Liver (tissue), 3 donors: ENCODE results near the gene CACNB4.

Source experiments
- EGR1 ChIP-seq, 2 donors: IDR thresholded peaks; 2 replicates each; pipeline ENCODE4 v1.6.1; 2016 to 2018; ENCODE audit warnings: antibody characterized with exemption in 2 of 2, low read depth in 2 of 2
- FOXA1 ChIP-seq: IDR thresholded peaks from 2 replicates; pipeline ENCODE4 v1.6.1; 2016; ENCODE audit warnings: antibody characterized with exemption
- HNF4A ChIP-seq, 2 donors: conservative IDR thresholded peaks; 2 replicates each; pipeline ENCODE4 v1.6.1; 2016; ENCODE audit warnings: antibody characterized with exemption in 2 of 2, mild to moderate bottlenecking in 2 of 2
- NR2F2 ChIP-seq: IDR thresholded peaks from 2 replicates; pipeline ENCODE4 v1.6.1; 2016; ENCODE audit warnings: antibody characterized with exemption
- RAD21 ChIP-seq, 2 donors: IDR thresholded peaks; 2 replicates each; pipeline ENCODE4 v1.6.1; 2016; ENCODE audit warnings: antibody characterized with exemption in 2 of 2, mild to moderate bottlenecking in 2 of 2
- RXRA ChIP-seq, 2 donors: IDR thresholded peaks; 2 replicates each; pipeline ENCODE4 v1.6.1; 2017 to 2018; ENCODE audit warnings: antibody characterized with exemption in 2 of 2, mild to moderate bottlenecking in 1 of 2
- SP1 ChIP-seq: IDR thresholded peaks from 2 replicates; pipeline ENCODE4 v1.6.1; 2018; ENCODE audit warnings: antibody characterized with exemption, mild to moderate bottlenecking
- YY1 ChIP-seq: IDR thresholded peaks from 2 replicates; pipeline ENCODE4 v1.6.1; 2016; ENCODE audit warnings: antibody characterized with exemption, mild to moderate bottlenecking
- TF ChIP-seq, protein P1 (sequence below): fragments of 150-350 bp; IDR thresholded peaks from 2 replicates; pipeline ENCODE4 v1.5.1; 2017; ENCODE audit warnings: improper control_type of control experiment, low read depth, low read length; ENCODE audit not compliant: missing input control
- TF ChIP-seq, protein P2 (sequence below): IDR thresholded peaks from 2 replicates; pipeline ENCODE4 v1.6.1; 2016; ENCODE audit warnings: antibody characterized with exemption
- TF ChIP-seq, protein P3 (sequence below): IDR thresholded peaks from 2 replicates; pipeline ENCODE4 v1.6.1; 2016; ENCODE audit warnings: antibody characterized with exemption
- TF ChIP-seq, protein P4 (sequence below): IDR thresholded peaks from 2 replicates; pipeline ENCODE4 v1.6.1; 2016; ENCODE audit warnings: antibody characterized with exemption, mild to moderate bottlenecking
- donor health status: healthy.
- donor health status: healthy.

DNA sequence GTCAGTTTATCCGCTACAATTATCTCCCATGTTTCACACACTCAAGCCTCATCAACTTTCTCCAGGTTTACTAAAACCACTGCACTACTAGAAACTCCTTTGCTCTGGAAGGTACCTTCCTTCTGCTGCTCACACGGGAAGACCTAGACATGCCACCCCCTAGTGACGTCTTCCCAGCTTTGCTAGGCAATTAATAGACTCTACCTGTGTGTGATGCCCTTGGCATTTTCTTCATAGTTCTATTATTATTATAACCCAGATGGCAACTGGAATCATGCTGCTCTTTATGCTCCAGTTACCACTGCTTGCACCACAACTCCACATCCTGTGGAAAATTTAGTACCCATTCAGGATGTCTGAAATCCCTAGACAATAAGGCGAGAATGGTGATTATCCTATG is 42.4 kb downstream of the CACNB4 start:
- TF ChIP-seq, protein P1, sequence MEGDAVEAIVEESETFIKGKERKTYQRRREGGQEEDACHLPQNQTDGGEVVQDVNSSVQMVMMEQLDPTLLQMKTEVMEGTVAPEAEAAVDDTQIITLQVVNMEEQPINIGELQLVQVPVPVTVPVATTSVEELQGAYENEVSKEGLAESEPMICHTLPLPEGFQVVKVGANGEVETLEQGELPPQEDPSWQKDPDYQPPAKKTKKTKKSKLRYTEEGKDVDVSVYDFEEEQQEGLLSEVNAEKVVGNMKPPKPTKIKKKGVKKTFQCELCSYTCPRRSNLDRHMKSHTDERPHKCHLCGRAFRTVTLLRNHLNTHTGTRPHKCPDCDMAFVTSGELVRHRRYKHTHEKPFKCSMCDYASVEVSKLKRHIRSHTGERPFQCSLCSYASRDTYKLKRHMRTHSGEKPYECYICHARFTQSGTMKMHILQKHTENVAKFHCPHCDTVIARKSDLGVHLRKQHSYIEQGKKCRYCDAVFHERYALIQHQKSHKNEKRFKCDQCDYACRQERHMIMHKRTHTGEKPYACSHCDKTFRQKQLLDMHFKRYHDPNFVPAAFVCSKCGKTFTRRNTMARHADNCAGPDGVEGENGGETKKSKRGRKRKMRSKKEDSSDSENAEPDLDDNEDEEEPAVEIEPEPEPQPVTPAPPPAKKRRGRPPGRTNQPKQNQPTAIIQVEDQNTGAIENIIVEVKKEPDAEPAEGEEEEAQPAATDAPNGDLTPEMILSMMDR, result no peak
- TF ChIP-seq RXRA (IDR thresholded peaks at IDR 0.05) (no peak), EGR1 (IDR thresholded peaks at IDR 0.05; ENCODE audit: low read depth in 2 of 2) (no peak), YY1 (no peak), RAD21 (IDR thresholded peaks at IDR 0.05) (no peak), SP1 (no peak), NR2F2 (no peak), FOXA1 (no peak), HNF4A (conservative IDR thresholded peaks at IDR 0.05) (no peak)
- TF ChIP-seq, protein P2, sequence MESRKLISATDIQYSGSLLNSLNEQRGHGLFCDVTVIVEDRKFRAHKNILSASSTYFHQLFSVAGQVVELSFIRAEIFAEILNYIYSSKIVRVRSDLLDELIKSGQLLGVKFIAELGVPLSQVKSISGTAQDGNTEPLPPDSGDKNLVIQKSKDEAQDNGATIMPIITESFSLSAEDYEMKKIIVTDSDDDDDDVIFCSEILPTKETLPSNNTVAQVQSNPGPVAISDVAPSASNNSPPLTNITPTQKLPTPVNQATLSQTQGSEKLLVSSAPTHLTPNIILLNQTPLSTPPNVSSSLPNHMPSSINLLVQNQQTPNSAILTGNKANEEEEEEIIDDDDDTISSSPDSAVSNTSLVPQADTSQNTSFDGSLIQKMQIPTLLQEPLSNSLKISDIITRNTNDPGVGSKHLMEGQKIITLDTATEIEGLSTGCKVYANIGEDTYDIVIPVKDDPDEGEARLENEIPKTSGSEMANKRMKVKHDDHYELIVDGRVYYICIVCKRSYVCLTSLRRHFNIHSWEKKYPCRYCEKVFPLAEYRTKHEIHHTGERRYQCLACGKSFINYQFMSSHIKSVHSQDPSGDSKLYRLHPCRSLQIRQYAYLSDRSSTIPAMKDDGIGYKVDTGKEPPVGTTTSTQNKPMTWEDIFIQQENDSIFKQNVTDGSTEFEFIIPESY, result no peak
- TF ChIP-seq, protein P3, sequence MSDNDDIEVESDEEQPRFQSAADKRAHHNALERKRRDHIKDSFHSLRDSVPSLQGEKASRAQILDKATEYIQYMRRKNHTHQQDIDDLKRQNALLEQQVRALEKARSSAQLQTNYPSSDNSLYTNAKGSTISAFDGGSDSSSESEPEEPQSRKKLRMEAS, result no peak
- TF ChIP-seq, protein P4, sequence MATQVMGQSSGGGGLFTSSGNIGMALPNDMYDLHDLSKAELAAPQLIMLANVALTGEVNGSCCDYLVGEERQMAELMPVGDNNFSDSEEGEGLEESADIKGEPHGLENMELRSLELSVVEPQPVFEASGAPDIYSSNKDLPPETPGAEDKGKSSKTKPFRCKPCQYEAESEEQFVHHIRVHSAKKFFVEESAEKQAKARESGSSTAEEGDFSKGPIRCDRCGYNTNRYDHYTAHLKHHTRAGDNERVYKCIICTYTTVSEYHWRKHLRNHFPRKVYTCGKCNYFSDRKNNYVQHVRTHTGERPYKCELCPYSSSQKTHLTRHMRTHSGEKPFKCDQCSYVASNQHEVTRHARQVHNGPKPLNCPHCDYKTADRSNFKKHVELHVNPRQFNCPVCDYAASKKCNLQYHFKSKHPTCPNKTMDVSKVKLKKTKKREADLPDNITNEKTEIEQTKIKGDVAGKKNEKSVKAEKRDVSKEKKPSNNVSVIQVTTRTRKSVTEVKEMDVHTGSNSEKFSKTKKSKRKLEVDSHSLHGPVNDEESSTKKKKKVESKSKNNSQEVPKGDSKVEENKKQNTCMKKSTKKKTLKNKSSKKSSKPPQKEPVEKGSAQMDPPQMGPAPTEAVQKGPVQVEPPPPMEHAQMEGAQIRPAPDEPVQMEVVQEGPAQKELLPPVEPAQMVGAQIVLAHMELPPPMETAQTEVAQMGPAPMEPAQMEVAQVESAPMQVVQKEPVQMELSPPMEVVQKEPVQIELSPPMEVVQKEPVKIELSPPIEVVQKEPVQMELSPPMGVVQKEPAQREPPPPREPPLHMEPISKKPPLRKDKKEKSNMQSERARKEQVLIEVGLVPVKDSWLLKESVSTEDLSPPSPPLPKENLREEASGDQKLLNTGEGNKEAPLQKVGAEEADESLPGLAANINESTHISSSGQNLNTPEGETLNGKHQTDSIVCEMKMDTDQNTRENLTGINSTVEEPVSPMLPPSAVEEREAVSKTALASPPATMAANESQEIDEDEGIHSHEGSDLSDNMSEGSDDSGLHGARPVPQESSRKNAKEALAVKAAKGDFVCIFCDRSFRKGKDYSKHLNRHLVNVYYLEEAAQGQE, result no peak
